Muscle layer of colon (tissue), 2 donors: ENCODE data around the gene KCNMA1.

Experiments
- H3K27ac ChIP-seq: one replicate; pipeline ENCODE4 v1.7.0; 2013; ENCODE audit warnings: low read depth, mild to moderate bottlenecking, low read length, moderate library complexity
- H3K27me3 ChIP-seq, 2 donors: one replicate each; pipeline ENCODE4 v1.7.0; 2013; ENCODE audit warnings: low read length in 2 of 2, mild to moderate bottlenecking in 2 of 2; ENCODE audit not compliant: insufficient read depth in 2 of 2, control insufficient read depth in 1 of 2
- H3K36me3 ChIP-seq: one replicate; pipeline ENCODE4 v1.7.0; 2013; ENCODE audit warnings: mild to moderate bottlenecking, low read length; ENCODE audit not compliant: insufficient read depth
- H3K4me1 ChIP-seq: one replicate; pipeline ENCODE4 v1.7.0; 2013; ENCODE audit warnings: mild to moderate bottlenecking, low read length; ENCODE audit not compliant: insufficient read depth
- H3K4me3 ChIP-seq, 2 donors: one replicate each; pipeline ENCODE4 v1.7.0; 2013; ENCODE audit warnings: low read length in 2 of 2, low read depth in 1 of 2, mild to moderate bottlenecking in 1 of 2, moderate library complexity in 1 of 2
- H3K9ac ChIP-seq: one replicate; pipeline ENCODE4 v1.7.0; 2013; ENCODE audit warnings: low read length
- H3K9me3 ChIP-seq: one replicate; pipeline ENCODE4 v1.7.0; 2013; ENCODE audit warnings: mild to moderate bottlenecking, low read length
- donor health status: abdominal sarcoma.
- donor health status: Adenocarcinoma of cecum.

KCNMA1 gene

GRCh38 chr10:77034240-77034639, 603.4 kb downstream of the KCNMA1 start:
- Histone ChIP-seq H3K9ac (no peak overlapping the region), H3K4me3 (no peak overlapping the region), H3K4me1 (peaks cover 26% of the 10 kb centered on the region), H3K9me3 (no peaks in the 10 kb centered on the region), H3K36me3 (peaks cover 11% of the 10 kb centered on the region), H3K27me3 (no peaks in the 10 kb centered on the region), H3K27ac (no peak overlapping the region)

- H3K27ac ChIP-seq, result no peak overlapping the region
- H3K9me3 ChIP-seq, result no peaks in the 10 kb centered on the region
- peaks cover 16% of the 10 kb centered on the region for H3K4me1 ChIP-seq
- H3K4me3 ChIP-seq, result no peak overlapping the region
- peaks cover 6% of the 10 kb centered on the region for H3K36me3 ChIP-seq
- H3K27me3 ChIP-seq, result no peaks in the 10 kb centered on the region
- H3K9ac ChIP-seq, result no peak overlapping the region
These were observed 605.4 kb downstream of the KCNMA1 start for GRCh38 chr10:77032188-77032570.

- peaks cover 11% of the 10 kb centered on the region for H3K4me1 ChIP-seq
- H3K9ac ChIP-seq, result no peak overlapping the region
- no peak overlapping the region for H3K27ac ChIP-seq
- no peaks in the 10 kb centered on the region for H3K9me3 ChIP-seq
- no peaks in the 10 kb centered on the region for H3K27me3 ChIP-seq
- no peak overlapping the region for H3K4me3 ChIP-seq
- H3K36me3 ChIP-seq, result peaks cover 10% of the 10 kb centered on the region
These were observed 605.9 kb downstream of the KCNMA1 start for GRCh38 chr10:77031531-77032187.

- H3K9ac ChIP-seq, result no peak overlapping the region
- peaks cover 11% of the 10 kb centered on the region for H3K4me1 ChIP-seq
- H3K27ac ChIP-seq, result no peak overlapping the region
- peaks cover 10% of the 10 kb centered on the region for H3K36me3 ChIP-seq
- no peaks in the 10 kb centered on the region for H3K27me3 ChIP-seq
- H3K9me3 ChIP-seq, result no peaks in the 10 kb centered on the region
- H3K4me3 ChIP-seq, result no peak overlapping the region
These were observed 606.6 kb downstream of the KCNMA1 start for GRCh38 chr10:77030974-77031373.

- Histone ChIP-seq H3K9me3 (no peaks in the 10 kb centered on the region), H3K4me1 (peaks cover 11% of the 10 kb centered on the region), H3K36me3 (peaks cover 10% of the 10 kb centered on the region), H3K27ac (no peak overlapping the region), H3K4me3 (no peak overlapping the region), H3K9ac (no peak overlapping the region), H3K27me3 (no peaks in the 10 kb centered on the region)
These were observed 607.6 kb downstream of the KCNMA1 start for GRCh38 chr10:77029777-77030717.

- H3K4me3 ChIP-seq, result no peak overlapping the region
- H3K27ac ChIP-seq, result no peak overlapping the region
- H3K4me1 ChIP-seq, result peaks cover 4% of the 10 kb centered on the region
- no peak overlapping the region for H3K9ac ChIP-seq
- no peaks in the 10 kb centered on the region for H3K27me3 ChIP-seq
- no peaks in the 10 kb centered on the region for H3K9me3 ChIP-seq
- H3K36me3 ChIP-seq, result peaks cover 10% of the 10 kb centered on the region
These were observed 609.6 kb downstream of the KCNMA1 start for GRCh38 chr10:77028042-77028441.

GRCh38 chr10:77027576-77027975, 610.0 kb downstream of the KCNMA1 start:
- Histone ChIP-seq H3K27me3 (no peaks in the 10 kb centered on the region), H3K36me3 (peaks cover 10% of the 10 kb centered on the region), H3K27ac (no peak overlapping the region), H3K4me3 (no peak overlapping the region), H3K9me3 (no peaks in the 10 kb centered on the region), H3K4me1 (peaks cover under 1% of the 10 kb centered on the region), H3K9ac (no peak overlapping the region)

- H3K36me3 ChIP-seq, result peaks cover 10% of the 10 kb centered on the region
- H3K4me3 ChIP-seq, result no peak overlapping the region
- no peaks in the 10 kb centered on the region for H3K9me3 ChIP-seq
- no peak overlapping the region for H3K9ac ChIP-seq
- no peak overlapping the region for H3K27ac ChIP-seq
- no peaks in the 10 kb centered on the region for H3K27me3 ChIP-seq
- no peaks in the 10 kb centered on the region for H3K4me1 ChIP-seq
These were observed 610.5 kb downstream of the KCNMA1 start for GRCh38 chr10:77027141-77027540.

GRCh38 chr10:77026148-77026547, 611.5 kb downstream of the KCNMA1 start:
- Histone ChIP-seq H3K4me3 (no peak overlapping the region), H3K9ac (no peak overlapping the region), H3K27me3 (no peaks in the 10 kb centered on the region), H3K27ac (no peak overlapping the region), H3K9me3 (no peaks in the 10 kb centered on the region), H3K4me1 (no peaks in the 10 kb centered on the region), H3K36me3 (peaks cover 10% of the 10 kb centered on the region)

GRCh38 chr10:77024461-77024860, 613.1 kb downstream of the KCNMA1 start:
- Histone ChIP-seq H3K9ac (no peak overlapping the region), H3K27ac (no peak overlapping the region), H3K4me1 (no peaks in the 10 kb centered on the region), H3K27me3 (no peaks in the 10 kb centered on the region), H3K4me3 (no peak overlapping the region), H3K36me3 (peaks cover 10% of the 10 kb centered on the region), H3K9me3 (no peaks in the 10 kb centered on the region)

- H3K9me3 ChIP-seq, result no peaks in the 10 kb centered on the region
These were observed 614.2 kb downstream of the KCNMA1 start for GRCh38 chr10:77023396-77023795.

More at GRCh38 chr10:77023396-77023795, 614.2 kb downstream of the KCNMA1 start:
- Histone ChIP-seq H3K9ac (no peak overlapping the region), H3K4me3 (no peak overlapping the region), H3K4me1 (no peaks in the 10 kb centered on the region), H3K27ac (no peak overlapping the region), H3K36me3 (peaks cover 14% of the 10 kb centered on the region), H3K27me3 (no peaks in the 10 kb centered on the region)
